Mesodermal cell (in vitro differentiated cells): Measurements from ENCODE around the gene TRIO.

Source experiments
- H3K27ac ChIP-seq: 2 replicates; pipeline ENCODE4 v1.7.0; 2013; ENCODE audit warnings: mild to moderate bottlenecking, low read depth, low read length, moderate library complexity; ENCODE audit not compliant: severe bottlenecking
- H3K36me3 ChIP-seq: 2 replicates; pipeline ENCODE4 v1.7.1; 2013; ENCODE audit warnings: mild to moderate bottlenecking, low read length, moderate library complexity; ENCODE audit not compliant: control insufficient read depth, insufficient read depth
- H3K4me1 ChIP-seq: one replicate; pipeline ENCODE4 v1.7.1; 2013; ENCODE audit warnings: mild to moderate bottlenecking, low read length; ENCODE audit not compliant: insufficient read depth, control insufficient read depth, poor library complexity, severe bottlenecking
- H3K4me3 ChIP-seq: 2 replicates; pipeline ENCODE4 v1.7.0; 2013; ENCODE audit warnings: low read length, control low read depth, mild to moderate bottlenecking; ENCODE audit not compliant: insufficient read depth, poor library complexity, severe bottlenecking; ENCODE audit errors: extremely low read depth
- H3K9me3 ChIP-seq: 2 replicates; pipeline ENCODE4 v1.7.1; 2013; ENCODE audit warnings: mild to moderate bottlenecking, low read length, moderate library complexity; ENCODE audit not compliant: control insufficient read depth
- WGBS, 2 experiments: methylation state at CpG; one replicate each; pipeline ENCODE4 v1.1.5; 2013; ENCODE audit warnings: missing lambda C conversion rate in 2 of 2; ENCODE audit not compliant: insufficient coverage in 2 of 2; 5-methylcytosine and 5-hydroxymethylcytosine counted together

The TRIO gene

GRCh38 chr5:14410394-14411201, 267.5 kb downstream of the TRIO start:
- Histone ChIP-seq H3K4me1 (peaks cover 18% of the 10 kb centered on the region), H3K9me3 (no peaks in the 10 kb centered on the region), H3K4me3 (no peak overlapping the region), H3K27ac (peak overlapping the region; percentile 51), H3K36me3 (peaks cover 97% of the 10 kb centered on the region)
- 93 to 95% methylated on average over 13 to 18 of the region's 18 CpGs for WGBS, 2 experiments

GRCh38 chr5:14411216-14411615, 268.1 kb downstream of the TRIO start:
- H3K4me3 ChIP-seq: no peak overlapping the region
- no peaks in the 10 kb centered on the region for H3K9me3 ChIP-seq
- H3K36me3 ChIP-seq: peaks cover 94% of the 10 kb centered on the region
- peak overlapping the region; percentile 51 for H3K27ac ChIP-seq
- whole genome bisulfite sequencing, 2 experiments: 95 to 100% methylated on average over 4 of the region's 6 CpGs
- peaks cover 18% of the 10 kb centered on the region for H3K4me1 ChIP-seq

GRCh38 chr5:14413331-14413750, 270.2 kb downstream of the TRIO start:
- Histone ChIP-seq H3K9me3 (no peaks in the 10 kb centered on the region), H3K4me1 (peaks cover 34% of the 10 kb centered on the region), H3K4me3 (no peak overlapping the region), H3K36me3 (peaks cover 81% of the 10 kb centered on the region), H3K27ac (no peak overlapping the region)
- 83 to 88% methylated on average over 4 to 5 of the region's 7 CpGs for WGBS, 2 experiments

GRCh38 chr5:14414007-14414406, 270.9 kb downstream of the TRIO start:
- H3K4me1 ChIP-seq: peaks cover 40% of the 10 kb centered on the region
- no peak overlapping the region for H3K27ac ChIP-seq
- WGBS, 2 experiments: 92 to 96% methylated on average over 8 to 9 of the region's 11 CpGs
- H3K9me3 ChIP-seq: no peaks in the 10 kb centered on the region
- H3K4me3 ChIP-seq: no peak overlapping the region
- peaks cover 81% of the 10 kb centered on the region for H3K36me3 ChIP-seq

- Histone ChIP-seq H3K27ac (no peak overlapping the region), H3K4me3 (no peak overlapping the region), H3K4me1 (peaks cover 45% of the 10 kb centered on the region), H3K36me3 (peaks cover 81% of the 10 kb centered on the region), H3K9me3 (no peaks in the 10 kb centered on the region)
- WGBS, 2 experiments: 73 to 92% methylated on average over 4 to 6 of the region's 7 CpGs
Observed at GRCh38 chr5:14414656-14415023, 271.5 kb downstream of the TRIO start.

GRCh38 chr5:14415024-14415697, 272.0 kb downstream of the TRIO start:
- H3K4me3 ChIP-seq: no peak overlapping the region
- no peaks in the 10 kb centered on the region for H3K9me3 ChIP-seq
- H3K36me3 ChIP-seq: peaks cover 81% of the 10 kb centered on the region
- no peak overlapping the region for H3K27ac ChIP-seq
- WGBS, 2 experiments: 94 to 95% methylated on average over 11 to 14 of the region's 16 CpGs
- H3K4me1 ChIP-seq: peaks cover 50% of the 10 kb centered on the region

- WGBS, 2 experiments: 100% methylated on average over 1 of the region's 3 CpGs; no CpG with 5 or more reads in 1 of the 2 experiments
- Histone ChIP-seq H3K4me3 (no peak overlapping the region), H3K27ac (no peak overlapping the region), H3K4me1 (peaks cover 51% of the 10 kb centered on the region), H3K9me3 (no peaks in the 10 kb centered on the region), H3K36me3 (peaks cover 82% of the 10 kb centered on the region)
Observed at GRCh38 chr5:14415698-14416074, 272.5 kb downstream of the TRIO start.

GRCh38 chr5:14416621-14417275, 273.6 kb downstream of the TRIO start:
- no peak overlapping the region for H3K4me3 ChIP-seq
- H3K4me1 ChIP-seq: peaks cover 51% of the 10 kb centered on the region
- H3K27ac ChIP-seq: peak overlapping the region; percentile 79
- H3K36me3 ChIP-seq: peaks cover 81% of the 10 kb centered on the region
- WGBS, 2 experiments: 76 to 77% methylated on average over 8 to 9 of the region's 12 CpGs
- H3K9me3 ChIP-seq: no peaks in the 10 kb centered on the region

GRCh38 chr5:14417276-14417730, 274.2 kb downstream of the TRIO start:
- H3K27ac ChIP-seq: peak overlapping the region; percentile 79
- WGBS, 2 experiments: 7 to 45% methylated on average over 2 of the region's 5 CpGs

GRCh38 chr5:14417792-14418765, 274.9 kb downstream of the TRIO start:
- Histone ChIP-seq H3K4me3 (no peak overlapping the region), H3K4me1 (peaks cover 55% of the 10 kb centered on the region), H3K27ac (peak overlapping the region; percentile 79), H3K36me3 (peaks cover 78% of the 10 kb centered on the region), H3K9me3 (no peaks in the 10 kb centered on the region)
- WGBS, 2 experiments: 70 to 76% methylated on average over 13 to 17 of the region's 17 CpGs

More at GRCh38 chr5:14417276-14417730, 274.2 kb downstream of the TRIO start:
- no peak overlapping the region for H3K4me3 ChIP-seq
- peaks cover 81% of the 10 kb centered on the region for H3K36me3 ChIP-seq
- H3K4me1 ChIP-seq: peaks cover 51% of the 10 kb centered on the region
- H3K9me3 ChIP-seq: no peaks in the 10 kb centered on the region
